ENCODE measurements around the gene H6PD.
A peak's percentile ranks its signal among the peaks of the same experiment; 100 is the strongest.

H6PD gene

DNA sequence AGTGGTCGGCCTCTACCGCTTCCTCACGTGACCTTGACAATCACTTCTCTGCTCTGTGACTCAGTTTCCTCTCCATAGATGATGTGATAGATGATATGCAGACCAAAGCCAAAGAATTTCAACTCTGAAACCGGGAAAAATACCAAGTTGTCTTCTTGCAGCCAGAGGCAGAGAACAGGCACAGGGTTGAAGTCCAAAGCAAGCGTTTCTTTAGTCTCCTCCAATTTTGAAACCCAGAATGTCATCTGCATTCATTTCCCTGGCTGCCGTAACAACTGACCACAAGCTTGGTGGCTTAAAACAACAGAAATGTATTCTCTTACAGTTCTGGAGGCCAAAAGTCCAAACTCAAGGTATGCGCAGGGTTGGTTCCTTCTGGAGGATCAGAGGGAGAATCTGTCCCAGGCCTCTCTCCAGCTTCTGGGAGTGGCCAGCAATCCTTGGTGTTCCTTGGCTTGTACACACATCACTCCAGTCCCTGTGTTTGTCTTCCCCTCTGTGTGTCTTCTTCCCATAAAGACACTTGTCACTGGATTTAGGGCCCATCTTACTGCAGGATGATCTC lies 30.3 kb upstream of the H6PD start:
- DNase-seq (ENCODE audit: low read depth, low spot score) = no peak

DNA sequence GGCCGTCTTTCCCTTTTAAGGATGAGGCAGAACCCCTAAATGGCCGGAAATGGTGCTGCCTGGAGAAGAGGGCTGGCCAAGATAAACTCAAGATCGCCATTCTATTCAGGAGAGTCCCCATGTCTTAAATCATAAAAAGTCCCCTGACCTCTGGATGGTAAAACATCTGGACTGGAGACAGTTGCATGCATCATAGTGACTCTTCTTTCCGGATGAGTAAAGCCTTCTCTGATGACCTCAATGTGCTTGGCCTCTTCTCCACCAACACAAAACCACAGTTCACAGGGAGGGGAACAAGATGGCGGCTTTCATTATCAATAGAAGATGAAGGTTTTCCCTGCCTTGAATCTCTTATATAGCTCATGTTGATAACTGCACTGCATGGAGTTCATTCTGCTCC lies 27.5 kb upstream of the H6PD start:
- no peak for DNase-seq (ENCODE audit: low read depth, low spot score)

DNA sequence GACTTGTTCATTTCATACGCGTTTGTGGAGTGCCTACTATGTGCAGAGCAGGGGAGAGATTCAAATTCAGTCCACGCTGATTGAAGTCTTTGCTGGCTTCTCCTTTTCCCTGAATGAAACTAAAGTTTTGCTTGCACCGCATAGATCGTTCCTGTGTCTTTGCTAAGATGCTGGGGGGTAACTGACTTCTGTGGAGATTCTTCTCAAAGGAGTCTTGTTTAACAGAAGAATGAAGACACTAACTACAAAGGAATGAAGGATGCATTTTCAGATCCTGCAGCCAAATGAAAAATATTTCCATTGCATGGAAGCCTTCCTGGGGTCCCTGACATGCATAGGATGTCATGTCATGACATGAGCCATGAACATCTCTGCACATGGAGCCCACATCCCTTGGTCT lies 26.9 kb upstream of the H6PD start:
- no peak for DNase-seq (ENCODE audit: low read depth, low spot score)

DNA sequence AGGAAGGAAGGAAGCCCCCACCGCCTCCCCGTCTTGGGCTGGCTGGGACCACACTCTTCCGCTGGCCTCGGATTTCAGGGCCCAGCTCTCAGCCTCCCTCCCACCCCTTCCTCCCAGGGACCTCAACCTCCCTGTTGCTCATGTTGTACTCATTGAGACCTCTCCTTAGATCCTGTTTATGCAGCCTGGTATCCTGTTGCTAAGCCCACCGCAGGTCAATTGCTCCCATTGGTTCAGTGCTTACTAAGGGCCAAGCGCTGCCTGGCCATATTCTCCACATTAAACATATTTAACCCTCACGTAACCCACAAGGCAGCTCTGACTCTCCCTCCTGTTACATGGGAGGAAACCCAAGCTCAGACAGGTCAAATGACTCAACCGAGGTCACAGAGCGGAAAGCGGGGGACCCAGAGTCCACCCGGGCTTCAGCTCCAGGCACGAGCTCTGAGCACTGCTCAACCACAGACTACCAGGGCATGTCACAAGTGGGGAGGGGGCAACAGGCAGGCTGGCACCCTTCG lies 23.2 kb upstream of the H6PD start:
- DNase-seq (ENCODE audit: low read depth, low spot score) = no peak

DNA sequence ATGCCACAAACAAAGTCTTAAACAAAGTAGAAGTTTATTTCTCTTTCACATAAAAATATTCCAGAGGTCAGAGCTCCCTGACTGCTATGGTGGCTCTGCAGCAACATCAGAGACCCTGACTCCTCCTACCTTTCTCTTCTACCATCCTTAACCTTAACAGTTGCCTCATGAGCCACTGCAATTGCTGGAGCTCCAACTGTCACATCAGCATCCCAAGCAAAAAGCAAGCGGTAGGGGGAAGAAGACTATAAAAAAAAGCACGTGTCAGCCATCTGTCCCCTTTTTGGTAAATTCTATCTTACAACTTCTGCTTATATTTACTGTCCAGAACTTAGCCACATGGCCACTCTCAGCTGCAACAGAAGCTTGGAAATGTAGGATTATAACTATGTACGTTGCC lies 21.8 kb upstream of the H6PD start:
- DNase-seq (ENCODE audit: low read depth, low spot score) = no peak

DNA sequence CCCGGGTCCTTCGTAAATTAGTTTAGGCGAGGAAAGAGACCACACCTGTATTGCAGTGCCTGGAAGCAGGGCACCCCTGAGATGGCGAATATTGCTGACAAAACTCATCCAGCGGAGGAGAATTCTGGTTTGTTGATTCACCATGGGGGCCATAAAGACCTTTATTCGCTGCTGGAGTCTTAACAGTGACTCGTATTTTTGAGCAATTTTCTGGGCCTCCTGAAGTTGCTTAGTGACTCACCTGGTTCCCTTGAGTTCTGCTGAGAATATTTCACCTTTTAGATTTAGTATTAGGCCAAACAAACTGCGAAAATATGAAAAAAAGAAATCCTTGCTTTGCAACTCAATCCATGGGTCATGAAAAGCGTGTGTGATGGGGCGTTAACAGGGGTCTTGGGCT lies 20.6 kb upstream of the H6PD start:
- DNase-seq (ENCODE audit: low read depth, low spot score) = no peak

DNA sequence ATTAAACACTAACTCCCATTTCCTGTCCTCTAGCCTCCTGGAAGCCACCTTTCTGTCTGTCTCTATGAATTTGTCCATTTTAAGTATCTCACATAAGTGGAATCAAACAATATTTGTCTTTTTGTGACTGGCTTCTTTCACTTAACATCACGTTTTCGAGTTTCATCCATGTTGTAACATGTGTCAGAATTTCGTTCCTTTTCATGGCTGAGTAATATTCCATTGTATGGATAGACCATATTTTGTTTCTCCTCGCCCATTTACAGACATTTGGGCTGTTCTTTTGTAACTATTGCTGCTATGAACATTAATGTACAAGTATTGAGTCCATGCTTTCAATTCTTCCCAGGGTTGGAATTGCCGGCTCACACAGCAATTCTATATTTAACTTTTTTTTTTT lies 15.7 kb upstream of the H6PD start:
- DNase-seq (ENCODE audit: low read depth, low spot score) = no peak

DNA sequence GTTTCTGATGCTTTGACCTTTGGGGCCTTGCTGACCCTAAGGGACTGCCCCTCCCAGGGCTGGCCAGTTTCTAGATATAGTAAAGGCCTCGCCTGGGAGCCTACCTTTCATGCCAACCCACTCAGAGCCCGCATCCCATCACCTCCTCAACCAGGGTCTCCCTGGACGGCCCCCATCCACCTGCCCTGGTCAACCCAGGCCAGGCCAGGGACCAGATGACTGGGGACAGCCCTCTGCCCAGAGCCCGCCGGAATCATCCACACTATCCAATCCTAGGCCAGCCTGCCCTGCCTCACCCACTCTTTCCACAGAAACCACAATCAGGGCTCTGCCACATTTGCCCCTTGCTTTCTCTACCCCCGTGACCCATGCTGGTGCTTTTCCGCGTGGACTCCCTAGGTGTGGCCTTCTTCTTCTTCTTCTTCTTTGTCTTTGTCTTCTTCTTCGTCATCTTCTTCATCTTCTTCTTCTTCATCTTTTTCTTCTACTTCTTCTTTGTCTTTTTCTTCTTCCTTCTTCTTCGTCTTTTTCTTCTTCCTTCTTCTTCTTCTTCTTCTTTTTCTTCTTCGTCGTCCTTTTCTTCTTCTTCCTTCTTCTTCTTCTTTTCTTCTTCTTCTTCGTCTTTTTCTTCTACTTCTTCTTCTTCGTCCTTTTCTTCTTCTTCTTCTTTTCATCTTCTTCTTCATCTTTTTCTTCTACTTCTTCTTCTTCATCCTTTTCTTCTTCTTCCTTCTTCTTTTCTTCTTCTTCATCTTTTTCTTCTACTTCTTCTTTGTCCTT lies 11.5 kb upstream of the H6PD start:
- DNase-seq (ENCODE audit: low read depth, low spot score) = no peak

DNA sequence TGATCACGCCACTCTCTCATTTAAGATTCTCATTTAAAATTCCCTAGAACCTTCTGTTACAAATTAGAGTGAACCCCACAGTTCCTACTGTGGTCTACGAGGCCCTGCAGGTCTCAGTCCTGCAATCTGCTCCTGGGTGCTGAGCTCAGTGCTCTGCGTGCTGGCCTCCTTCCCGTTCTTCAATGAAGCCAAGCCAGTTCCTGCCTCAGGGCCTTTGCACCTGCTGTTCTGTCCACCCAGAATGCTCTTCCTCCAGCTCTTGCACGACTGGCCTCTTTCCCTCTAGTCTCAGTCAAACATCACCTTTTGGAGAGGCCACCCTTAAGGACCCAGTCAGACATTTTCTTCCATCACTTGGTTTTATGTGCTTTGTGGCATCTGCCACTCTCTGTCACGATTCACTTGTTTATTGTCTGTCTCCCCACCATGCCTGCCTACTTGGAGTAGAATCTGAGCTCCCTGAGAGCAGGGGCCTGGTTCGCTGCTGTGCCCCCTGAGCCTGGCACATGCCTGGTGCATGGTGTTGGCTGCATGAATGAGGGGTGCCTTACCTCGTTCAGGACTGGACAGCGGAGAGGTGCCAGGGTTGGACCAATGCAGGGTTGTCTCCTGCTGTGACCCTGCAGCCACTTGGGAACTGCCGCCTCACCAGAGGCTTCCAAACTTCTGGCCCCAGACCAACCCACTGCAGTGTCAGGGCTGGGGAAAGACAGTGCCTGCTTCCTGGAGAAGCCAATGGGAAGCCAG lies 9.7 kb upstream of the H6PD start:
- DNase-seq (ENCODE audit: low read depth, low spot score) = no peak

DNA sequence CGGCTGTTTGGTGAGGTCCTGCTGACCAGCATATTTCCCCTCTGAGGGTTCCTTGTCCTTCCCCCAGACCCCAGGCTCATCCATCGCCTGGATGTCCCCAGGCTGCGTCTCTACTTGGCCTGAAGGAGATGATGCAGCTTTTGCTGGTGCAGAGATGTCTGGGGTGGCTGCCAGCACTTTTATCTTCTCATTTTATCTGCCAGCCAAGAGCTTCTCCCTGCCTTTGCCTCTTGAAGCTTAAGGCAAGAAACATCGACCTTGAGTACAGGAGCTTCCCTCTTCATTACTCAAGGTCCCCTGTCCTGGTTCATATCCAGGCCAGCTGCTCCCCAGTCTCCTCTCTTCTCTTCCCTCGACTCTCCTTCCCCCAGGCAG lies 9.2 kb upstream of the H6PD start:
- DNase-seq (ENCODE audit: low read depth, low spot score) = no peak

DNA sequence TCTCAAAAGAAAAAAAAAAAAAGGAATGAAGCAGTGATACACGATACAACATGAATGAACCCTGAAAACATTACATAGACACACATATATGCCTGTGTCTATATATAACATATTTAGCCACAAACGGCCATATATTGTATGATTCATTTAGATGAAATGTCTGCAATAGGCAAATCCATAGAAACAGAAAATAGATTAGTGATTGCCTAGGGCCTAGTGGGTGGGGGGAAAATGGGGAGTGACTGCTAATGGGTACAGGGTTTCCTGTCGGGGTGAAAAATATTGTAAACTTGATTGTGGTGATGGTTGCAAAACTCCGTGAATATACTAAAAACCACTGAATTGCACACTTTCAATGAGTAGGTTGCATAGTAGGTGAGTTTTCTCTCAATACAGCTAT lies 6.0 kb upstream of the H6PD start:
- no peak for DNase-seq (ENCODE audit: low read depth, low spot score)

DNA sequence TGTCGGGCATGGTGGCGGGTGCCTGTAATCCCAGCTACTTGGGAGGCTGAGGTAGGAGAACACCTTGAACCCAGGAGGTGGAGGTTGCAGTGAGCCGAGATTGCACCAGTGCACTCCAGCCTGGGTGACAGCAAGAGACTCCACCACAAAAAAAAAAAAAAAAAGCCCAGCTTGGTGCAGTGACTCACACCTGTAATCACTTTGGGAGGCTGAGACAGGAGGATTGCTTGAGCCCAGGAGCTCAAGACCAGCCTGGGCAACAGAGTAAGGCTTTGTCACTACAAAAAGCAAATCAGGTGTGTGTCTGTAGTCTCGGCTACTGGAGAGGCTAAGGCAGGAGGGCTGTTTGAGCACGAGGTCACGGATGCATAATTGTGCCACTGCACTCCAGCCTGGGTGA lies 5.0 kb upstream of the H6PD start:
- DNase-seq (ENCODE audit: low read depth, low spot score) = no peak

DNA sequence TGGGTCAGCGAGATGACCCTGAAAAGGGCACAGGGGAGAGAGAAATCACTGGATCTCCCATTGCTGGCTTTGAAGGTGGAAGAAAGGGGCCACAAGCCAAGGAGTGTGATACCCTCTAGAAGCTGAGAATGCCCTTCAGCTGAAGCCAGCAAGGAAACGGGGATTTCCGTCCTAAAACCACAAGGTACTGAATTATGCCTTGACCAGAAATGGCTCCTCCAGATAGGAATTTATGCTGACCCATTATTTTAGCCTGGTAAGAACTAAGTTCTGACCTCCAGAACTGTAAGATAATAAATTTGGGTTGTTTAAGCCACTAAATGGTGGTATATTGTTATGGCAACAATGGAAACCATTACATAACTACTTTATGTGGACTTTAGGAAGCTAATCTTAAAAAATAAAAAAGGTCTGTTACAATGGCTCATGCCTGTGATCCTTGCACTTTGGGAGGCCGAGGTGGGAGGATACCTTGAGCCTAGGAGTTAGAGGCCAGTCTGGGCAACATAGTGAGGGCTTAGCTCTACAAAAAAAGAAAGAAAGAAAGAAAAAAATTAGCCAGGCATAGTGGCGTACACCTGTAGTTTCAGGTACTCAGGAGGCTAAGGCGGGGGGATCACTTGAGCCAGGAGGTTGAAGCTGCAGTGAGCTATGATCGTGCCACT lies 3.6 kb upstream of the H6PD start:
- no peak for DNase-seq (ENCODE audit: low read depth, low spot score)

DNA sequence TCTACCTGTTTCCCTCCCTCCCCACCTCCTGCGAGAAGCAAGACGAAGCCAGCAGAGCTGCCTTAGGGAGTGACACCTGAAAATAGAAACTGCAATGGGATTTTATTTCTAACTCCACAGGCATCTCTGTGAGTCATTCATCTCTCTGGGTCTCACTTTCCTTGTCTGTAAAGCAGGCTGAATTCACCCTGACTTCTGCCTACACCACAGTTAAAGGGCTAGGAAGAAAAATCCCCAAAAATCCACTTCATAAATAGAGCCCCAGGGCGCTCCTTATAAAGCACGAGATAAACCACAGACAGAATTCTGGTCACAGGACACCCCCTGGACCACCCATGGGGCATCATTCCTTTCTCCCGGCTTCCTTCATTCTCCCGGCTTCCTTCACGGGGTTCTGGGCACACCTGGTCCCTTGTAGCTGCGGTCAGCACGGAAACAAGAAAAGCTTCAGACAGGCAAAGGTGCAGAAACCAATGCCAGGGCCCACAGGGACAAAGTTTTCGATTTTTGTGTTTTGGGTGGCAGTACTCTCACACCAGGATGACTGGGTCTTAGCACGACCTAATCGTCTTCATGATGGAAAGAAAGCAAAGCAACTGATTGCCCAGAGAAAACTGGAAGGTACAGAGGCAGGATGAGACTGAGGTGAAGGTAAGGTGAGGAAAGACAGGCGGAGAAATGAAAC lies 2.8 kb upstream of the H6PD start:
- DNase-seq (ENCODE audit: low read depth, low spot score) = peak; percentile 30

DNA sequence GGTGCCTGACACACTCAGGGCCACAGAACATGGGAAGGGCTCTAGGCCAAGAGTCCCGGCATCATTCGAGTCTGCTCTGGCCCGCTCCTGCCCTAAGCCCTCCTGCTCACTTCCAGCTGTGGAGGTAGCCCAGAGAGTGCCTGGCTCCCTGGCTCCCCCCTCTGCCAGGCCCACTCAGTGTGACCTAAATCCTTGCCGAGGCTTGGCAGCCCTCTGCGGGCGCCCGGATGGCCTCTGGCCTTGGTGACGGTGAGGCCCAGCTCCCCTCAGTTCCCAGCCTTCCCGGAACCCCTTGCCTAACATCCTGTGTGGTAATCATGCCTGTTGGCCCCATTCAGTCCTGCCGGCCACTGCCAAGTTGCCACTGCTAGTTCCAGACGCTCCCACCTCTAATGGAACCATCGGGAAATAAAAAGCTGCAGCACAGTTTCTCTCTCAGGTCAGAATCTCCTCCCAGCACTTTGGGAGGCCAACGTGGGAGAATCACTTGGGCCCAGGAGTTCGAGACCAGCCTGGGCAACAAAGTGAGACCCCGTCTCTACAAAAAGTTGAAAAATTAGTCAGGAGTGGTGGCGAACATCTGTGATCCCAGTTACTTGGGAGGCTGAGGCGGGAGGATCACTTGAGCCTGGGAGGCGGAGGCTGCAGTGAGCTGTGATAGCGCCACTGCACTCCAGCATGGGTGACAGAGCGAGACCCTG lies 1.2 kb upstream of the H6PD start:
- no peak for DNase-seq (ENCODE audit: low read depth, low spot score)

DNA sequence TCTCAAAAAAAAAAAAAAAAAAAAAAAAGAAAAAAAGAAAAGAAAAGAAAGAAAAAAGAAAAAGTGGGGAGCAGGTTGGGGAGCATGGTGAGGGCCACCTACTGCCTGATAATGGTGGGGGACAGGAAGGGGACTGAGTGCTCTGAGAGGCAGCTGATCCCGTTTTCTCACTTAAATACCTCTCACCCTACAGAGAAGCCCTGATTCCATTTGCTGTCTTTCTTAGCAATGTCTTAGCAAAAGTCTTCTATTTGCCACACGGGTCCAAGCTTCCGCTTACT lies 692 bp upstream of the H6PD start:
- no peak for DNase-seq (ENCODE audit: low read depth, low spot score)

DNA sequence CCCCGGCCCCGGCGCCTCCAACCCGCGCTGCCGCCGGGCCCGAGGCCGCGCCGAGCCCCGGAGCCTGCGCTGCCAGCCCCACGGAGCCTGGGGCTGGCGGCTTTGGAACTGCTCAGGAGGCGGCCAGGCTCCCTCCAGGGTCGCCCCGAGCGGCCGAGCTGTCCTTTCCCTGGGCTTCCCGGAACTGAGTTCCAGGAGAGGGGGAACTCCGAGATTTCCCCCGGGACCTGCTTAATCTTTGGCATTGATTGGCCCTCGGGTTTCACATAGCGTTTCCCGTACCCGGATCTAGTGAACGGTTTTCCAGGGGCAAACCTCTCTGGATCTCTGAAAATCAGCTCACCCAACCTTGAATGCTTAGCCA lies 504 bp downstream of the H6PD start:
- no peak for DNase-seq (ENCODE audit: low read depth, low spot score)

DNA sequence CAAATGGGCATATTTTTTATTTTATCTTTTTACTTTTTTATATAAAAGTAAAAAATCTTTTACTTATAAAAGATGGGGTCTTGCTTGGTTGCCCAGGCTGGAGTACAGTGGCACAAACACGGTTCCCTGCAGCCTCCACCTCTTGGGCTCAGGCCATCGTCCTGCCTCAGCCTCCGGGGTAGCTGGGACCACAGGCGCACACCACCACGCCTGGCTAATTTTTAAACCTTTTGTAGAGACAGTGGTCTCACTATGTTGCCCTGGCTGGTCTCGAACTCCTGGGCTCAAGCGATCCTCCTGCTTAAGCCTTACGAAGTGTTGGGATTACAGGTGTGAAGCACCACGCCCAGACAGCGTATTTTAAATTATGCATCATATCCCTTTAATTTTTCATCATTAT lies 986 bp downstream of the H6PD start:
- DNase-seq (ENCODE audit: low read depth, low spot score) = no peak

DNA sequence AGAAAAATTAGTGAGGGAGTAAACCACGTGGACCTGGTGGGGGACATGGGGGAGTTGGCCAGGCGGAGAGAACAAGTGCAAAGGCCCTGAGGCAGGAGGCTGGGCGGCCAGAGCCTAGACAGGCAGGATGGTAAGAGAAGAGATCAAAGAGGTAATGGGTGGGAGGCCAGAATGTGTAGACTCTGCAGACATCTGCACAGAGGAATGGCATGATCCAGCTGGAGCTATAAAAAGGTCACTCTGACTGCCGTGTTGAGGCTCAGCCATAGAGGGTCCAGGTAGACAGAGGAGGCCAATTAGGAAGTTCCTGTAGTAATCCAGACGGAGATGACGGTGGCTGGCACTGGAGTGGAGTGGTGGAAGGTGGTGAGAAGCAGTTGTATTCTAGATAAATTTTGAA lies 3.6 kb downstream of the H6PD start:
- DNase-seq (ENCODE audit: low read depth, low spot score) = no peak

DNA sequence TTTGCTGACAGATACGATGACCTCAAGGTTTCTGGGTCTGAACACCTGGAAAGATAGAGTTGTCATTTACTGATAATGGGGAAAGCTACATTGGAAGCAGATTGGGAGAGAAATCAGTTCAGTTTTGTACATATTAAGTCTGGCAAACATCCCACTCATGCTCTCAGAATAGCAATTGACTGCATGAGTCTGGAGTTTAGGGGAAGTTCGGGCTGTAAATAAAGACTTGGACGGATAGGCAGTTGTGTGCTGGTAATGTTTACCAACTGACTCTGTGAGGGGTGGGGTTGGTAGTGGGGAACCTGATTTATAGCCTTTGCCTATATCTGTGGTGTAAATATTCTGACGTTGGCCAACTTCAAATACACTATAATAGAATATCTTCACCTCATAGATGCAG lies 4.0 kb downstream of the H6PD start:
- no peak for DNase-seq (ENCODE audit: low read depth, low spot score)

DNA sequence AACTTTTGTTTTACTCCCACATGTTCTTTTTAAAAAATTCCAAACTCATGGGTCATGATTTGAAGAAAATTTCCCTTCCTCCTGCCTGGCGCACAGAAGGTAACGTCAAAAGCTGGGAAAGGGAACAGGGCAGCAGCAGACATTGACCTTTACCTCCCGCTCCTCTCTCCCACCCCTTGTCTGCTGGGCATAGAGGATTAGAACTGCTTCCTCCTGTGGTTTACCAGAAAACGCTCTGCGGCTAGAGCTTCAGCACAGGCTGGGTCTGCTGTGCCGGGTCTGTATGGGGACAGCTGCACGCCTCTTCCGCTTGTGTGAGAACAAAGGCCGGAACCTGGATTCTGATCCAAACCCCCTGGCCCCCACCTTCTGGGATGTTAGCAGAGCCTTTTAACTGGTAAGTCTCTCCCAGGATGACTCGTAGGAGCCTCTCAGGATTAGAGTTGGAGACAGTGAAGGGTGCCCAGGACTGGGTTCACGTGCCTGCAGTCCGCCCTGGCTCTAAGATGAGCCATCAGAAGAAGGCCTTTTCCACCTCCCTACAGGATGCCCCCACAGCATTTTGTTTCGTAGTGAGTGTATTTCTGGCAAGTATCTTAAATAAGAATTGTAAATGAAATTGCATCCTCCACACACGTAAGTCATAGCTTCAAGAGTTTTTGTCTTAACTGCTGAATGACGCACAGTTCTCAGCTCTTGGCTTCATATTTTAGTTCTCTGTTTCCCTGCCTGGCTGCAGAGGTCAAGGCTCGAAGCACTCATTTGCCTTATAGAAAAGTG lies 5.2 kb downstream of the H6PD start:
- peak; percentile 70 for DNase-seq (ENCODE audit: low read depth, low spot score)

Measured in astrocyte of the hippocampus (primary cell).